Tongue (tissue), 2 donors: Measurements from ENCODE around the gene IFIT3. TPM values are rescaled to one million over a fixed set of nuclear protein-coding genes. Genes with fewer than 3 reads are reported as not detected.
A peak's percentile ranks its signal among the peaks of the same experiment; 100 is the strongest.
"Not testable (repeated sequence)": the region's sequence is repeated elsewhere in the genome, so short reads cannot be mapped to it uniquely, and the experiment has no call there.

Source experiments
- DNase-seq: peaks from one replicate; pipeline ENCODE4 v3.0.0-alpha.2; 2015
- total RNA-seq: library from RNA; depleted of rRNA; stranded (reverse); fragments of >200 nt; gene quantifications from one replicate; pipeline ENCODE4 v1.2.3, GENCODE V29; 2014

The IFIT3 gene, protein sequence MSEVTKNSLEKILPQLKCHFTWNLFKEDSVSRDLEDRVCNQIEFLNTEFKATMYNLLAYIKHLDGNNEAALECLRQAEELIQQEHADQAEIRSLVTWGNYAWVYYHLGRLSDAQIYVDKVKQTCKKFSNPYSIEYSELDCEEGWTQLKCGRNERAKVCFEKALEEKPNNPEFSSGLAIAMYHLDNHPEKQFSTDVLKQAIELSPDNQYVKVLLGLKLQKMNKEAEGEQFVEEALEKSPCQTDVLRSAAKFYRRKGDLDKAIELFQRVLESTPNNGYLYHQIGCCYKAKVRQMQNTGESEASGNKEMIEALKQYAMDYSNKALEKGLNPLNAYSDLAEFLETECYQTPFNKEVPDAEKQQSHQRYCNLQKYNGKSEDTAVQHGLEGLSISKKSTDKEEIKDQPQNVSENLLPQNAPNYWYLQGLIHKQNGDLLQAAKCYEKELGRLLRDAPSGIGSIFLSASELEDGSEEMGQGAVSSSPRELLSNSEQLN
- total RNA-seq, result 11.0 TPM

DNA sequence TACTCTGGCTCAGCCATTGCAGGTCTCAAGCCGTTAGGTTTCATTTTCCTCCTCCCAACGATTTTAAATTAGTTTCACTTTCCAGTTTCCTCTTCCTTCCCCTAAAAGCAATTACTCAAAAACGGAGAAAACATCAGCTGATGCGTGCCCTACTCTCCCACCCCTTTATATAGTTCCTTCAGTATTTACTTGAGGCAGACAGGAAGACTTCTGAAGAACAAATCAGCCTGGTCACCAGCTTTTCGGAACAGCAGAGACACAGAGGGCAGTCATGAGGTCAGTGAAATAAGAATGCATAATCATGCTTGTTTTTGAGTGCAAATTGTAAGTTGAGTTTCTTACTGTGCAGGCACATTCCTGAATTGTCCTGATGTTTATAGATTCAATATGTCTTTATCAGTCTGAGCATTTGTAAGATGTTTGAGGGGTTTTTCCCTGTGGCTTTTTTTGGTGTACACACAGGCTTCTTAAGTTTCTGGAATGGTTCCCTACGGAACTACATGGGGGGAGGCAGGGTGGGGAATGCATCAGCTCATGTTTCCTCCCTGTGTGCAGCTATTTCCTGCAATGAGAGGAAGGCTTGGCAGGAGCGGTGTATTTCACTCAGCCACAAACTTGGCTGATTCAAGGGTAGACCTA lies at the start of gene IFIT3:
Gene IFIT3 (plus strand): TSS at position 195 of the 639 bp plus-strand sequence. CDS start 77 bp downstream, at position 272.
- DNase-seq, result peak; percentile 95

DNA sequence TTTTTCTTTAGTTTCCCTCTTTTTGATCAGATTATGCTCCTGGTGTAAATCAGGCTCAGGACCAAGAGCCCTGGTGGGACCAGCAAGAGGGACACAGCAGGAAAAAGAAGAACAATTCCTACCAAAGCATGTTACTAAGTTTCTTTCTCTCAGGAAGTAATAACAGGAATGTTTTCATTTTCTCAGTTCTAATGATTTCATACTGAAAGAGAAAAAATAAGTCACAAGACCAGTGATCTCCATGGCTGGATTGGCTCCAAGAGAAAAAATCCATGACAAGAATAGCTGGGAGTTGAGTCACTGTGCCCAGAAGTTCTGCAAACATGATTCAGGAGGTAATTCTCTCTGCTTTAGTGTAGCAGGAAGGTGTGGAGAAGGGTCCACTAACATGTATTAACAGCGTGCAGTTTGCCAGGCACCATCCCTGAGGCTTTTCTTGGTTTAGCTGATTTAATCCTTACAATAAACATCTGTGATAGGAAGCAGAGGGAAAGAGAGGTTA lies 49.7 kb upstream of the IFIT3 start:
- peak; percentile 90 for DNase-seq

DNA sequence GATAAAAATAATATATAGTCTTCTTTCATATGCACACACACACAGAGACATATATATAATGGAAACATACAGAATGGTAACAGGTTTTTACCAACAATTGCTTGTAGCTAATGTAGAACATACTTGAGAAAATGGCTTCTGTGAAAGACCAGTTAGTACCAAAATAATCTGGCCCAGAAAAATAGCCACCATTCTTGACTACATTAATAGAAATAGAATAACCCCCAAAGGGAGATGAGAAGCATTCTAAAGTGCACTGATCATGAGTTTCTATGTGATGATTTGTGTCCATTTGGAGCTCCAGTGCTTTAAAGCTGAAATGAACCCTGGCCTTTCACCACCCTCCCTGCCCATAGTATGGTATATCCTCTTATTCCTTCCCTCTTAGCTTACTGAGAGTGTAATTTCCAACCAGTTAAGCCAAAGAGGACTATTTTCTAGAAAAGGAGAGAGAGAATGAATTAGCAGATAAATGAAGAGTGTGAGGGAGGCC lies 48.9 kb upstream of the IFIT3 start:
- DNase-seq, result no peak

DNA sequence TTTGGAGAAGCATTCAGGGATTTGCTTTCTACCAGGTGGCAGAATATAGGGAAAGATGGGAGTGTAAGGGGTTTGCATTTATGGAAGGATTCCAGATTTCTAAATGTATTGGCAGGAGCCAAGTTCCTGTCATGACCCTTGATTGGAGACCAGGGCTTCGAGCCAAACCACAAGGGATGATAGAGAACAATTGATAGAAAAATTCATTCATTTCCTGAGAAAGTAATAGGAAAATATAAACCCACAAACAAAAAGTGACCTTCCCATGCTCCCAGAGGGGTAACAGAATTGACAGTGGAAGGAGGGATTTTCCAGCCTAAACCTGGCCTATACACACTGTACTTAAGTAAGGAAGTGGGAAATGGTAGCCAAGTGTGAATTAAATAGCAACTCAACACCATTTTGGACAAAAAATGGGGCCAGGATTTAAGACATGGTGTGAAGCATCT lies 48.4 kb upstream of the IFIT3 start:
- DNase-seq, result peak; percentile 50

DNA sequence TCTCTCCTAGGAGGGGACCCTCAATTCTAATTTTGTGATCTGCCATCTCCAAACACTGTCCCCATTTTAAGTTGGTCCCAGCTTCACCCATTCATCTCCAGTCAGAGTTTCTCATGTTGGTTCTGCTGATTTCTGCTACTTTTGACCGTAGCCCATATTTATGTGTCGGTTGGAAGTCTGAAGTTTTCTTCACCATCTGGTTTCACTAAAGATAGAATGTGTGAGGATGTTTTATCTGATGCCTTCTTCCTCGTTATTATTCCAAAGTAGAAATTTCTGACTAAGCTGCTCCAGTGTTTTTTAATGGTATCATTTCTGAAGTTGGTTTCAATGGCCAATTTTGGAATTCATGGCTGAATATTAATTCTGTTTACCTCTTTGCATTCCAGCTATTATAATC lies 47.3 kb upstream of the IFIT3 start:
- DNase-seq, result no peak

DNA sequence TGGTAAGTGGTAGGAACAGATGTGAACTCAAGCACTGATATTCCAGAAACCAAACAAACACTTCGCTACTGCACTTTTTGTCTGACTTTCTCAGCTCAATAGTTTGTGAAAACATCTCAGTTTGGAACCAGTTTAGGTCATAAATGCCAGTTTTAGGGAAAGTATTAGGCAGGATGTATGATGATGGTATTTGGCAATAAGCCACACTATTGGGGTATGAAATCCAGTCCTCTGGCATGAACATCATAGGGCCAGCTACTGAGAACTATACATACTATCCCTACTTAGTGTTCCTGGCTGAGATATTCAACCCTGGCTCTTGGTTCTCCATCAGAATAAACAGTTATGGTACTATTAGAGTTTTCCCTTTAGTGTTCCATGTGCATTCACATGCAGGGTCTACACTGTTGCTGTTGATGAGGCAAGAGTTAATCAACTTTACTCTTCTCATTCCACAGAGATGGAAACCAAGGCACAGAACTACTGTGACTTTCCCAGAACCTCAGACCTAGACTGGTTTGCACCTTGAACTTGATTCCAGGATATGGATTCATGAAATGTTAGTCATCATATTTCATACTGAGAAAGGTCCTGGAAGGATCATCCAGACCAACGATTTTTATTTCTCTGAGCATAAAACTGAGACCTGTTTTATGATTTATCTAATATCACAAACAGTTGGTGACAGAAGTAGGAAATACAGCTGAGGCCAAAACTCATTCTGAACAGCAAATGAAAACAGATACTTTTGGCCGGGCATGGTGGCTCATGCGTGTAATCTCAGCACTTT lies 46.0 kb upstream of the IFIT3 start:
- no peak for DNase-seq

DNA sequence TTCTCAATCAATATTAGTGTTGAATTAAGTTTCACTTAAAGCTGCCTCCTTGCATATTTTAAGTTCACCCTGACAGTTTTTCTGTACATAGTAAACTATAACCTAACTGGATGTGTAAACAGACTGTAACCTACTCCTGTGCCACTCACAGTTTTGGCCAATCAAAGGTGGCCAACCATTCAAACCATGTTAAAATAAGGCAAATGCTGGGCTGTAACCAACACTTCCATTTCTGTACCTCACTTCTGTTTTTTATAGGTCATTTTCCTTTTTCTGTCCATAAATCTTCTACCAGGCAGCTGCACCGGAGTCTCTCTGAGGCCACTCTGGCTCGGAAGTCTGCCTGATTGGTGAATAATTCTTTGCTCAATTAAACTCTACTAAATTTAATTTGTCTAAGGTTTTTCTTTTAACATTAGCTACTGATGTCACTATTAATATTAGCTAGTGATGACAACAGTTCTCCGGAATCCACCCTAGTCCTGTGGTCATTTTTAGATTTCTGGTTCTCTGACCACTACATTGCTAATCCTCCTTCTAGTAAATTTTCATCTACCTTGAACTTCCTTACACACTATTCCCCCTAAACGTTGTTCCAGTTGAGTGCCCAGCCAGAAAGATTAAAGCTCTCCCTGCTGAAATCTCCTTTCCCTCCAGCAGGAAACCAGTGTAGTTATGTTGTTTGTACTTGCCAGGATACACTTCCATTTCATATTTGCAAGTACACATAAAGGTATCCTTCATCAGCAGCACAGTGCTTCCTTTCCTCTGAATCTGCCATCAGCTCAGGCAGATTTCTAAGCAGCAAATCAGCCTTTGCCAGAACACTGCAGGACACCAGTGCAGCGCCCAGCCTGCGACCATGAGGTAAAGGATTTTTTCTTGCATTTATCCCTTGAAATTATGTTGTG lies 44.5 kb upstream of the IFIT3 start:
- no peak for DNase-seq

DNA sequence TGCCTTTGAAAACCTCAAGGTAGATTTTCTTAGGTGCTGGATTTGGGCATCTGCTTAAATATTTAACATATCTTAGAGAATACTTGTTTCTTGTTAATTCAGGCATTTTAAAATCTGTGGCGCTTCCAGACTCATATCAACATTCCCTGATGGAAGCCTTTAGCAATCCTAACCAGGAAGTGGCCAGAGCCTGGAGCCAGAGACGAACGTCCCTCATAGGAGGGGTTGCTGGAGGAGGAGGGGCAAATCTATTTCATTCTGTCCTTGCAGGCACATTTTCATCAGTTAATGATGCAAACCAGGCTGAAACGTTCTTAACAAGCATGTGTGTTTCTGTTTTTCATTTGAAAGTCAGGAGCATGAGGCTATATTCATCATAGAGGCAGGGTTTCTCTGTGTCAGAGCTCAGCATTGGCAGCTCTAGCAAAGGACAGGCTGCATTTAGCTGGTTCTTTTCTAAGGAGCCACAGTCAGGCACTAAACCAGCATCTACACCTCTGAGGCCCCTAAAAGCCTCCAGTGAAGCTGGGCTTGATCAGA lies 43.8 kb upstream of the IFIT3 start:
- peak; percentile 74 for DNase-seq

DNA sequence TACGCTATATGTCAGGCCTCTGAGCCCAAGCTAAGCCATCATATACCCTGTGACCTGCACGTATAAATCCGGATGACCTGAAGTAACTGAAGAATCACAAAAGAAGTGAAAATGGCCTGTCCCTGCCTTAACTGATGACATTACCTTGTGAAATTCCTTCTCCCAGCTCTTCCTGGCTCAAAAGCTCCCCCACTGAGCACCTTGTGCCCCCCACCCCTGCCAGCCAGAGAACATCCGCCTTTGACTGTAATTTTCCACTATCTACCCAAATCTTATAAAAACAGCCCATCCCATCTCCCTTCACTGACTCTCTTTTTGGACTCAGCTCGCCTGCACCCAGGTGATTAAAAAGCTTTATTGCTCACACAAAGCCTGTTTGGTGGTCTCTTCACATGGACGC lies 43.1 kb upstream of the IFIT3 start:
- DNase-seq, result not testable (repeated sequence)

DNA sequence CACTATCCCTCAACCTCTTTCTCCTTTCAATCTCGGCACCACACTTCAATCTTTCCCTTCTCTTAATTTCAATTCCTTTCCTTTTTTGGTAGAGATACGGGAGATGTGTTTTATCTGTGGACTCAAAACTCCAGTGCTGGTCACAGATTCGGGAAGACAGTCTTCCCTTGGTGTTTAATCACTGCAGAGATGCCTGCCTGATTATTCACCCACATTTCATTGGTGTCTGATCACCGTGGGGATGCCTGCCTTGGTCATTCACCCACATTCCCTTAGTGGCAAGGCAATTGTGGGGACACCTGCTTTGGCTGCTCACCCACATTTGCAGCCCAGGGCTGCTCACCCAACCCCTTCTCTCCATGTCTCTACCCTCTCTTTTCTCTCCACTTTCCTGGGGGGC lies 42.5 kb upstream of the IFIT3 start:
- not testable (repeated sequence) for DNase-seq

DNA sequence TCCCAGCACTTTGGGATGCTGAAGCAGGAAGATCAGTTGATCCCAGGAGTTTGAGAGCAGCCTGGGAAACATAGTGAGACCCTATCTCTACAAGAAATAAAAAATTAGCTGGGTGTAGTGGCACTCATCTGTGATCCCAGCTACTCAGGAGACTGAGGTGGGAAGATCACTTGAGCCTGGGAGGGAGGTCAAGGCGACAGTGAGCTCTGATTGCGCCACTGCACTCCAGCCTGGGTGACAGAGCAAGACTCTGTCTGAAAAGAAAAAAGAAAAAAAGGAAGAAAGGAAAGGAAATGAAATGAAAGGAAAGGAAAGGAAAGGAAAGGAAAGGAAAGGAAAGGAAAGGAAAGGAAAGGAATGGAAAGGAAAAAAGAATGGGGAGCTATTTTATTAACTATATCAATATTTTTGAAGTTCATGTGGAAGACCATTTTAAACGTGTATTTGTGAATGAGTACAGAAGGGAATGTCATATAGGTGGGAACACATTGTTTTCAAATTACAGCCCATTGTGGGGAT lies 33.0 kb upstream of the IFIT3 start:
- DNase-seq, result no peak

DNA sequence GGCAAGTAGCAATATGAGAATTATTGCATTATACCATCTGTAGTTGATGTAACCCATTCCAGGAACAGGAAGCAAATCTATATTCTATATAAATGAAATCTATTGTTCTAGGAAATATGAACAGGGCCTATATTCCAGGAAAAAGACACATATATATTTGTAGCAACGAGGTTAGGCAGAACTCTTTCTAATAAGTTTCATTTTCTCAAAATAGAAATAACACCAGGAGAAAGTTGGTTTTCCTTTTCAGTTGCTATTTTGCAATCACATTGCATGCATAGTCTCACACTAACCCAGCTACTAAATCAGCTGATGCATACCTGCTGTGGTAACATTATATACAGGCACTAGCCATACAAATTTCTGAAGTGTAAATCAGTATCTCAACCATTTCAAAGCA lies 32.2 kb upstream of the IFIT3 start:
- DNase-seq, result no peak

DNA sequence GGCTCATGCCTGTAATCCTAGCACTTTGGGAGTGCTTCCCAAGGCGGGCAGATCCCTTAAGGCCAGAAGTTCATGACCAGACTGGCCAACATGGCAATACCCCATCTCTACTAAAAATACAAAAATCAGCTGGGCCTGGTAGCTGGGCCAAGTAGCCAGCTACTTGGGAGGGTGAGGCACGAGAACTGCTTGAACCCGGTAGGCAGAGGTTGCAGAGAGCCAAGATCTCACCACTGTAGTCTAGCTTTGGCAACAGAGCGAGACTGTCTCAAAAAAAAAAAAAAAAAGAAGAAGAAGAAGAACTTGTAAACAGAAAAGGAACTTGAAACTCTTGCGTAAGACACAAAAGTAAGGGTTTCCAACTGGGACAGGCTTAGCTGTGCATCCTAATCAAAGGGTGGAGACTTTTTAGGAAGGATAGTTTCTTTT lies 31.6 kb upstream of the IFIT3 start:
- no peak for DNase-seq

DNA sequence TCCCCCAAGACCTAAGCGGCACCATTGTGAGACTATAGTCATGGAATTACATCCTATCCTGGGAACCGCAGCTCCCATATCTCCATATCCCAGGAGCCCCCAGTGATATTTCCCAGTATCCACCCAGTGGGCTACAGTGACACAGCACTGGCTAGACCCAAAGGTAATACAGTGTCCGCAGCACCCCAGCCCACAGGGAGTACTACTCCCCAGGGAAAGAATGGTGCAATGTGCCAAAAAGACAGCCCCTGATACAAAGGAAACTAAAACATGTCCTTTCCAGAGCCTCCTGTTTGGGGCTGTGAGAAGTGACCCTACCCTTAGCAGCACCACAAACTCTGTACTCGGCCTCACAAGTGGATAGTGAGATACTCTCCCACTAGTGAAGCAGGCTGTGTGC lies 30.4 kb upstream of the IFIT3 start:
- DNase-seq, result no peak

DNA sequence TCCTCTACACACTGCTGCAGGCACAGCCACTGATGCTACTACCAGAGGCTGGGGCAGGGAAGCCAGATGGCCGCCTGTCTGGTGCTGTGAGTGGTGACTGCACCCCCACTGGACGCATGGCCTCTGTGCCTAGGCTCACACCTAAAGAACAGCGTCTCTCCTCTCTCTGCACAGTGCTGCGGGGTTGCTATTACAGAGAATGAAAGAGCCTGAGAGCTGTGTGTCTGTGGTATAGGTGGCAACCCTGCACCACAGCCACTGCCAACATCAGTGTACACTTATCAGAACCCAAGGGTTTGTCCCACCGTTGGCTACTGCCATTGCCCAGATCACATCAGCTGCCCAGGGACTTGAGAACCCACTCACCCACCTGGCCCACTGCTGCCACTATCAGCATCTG lies 30.0 kb upstream of the IFIT3 start:
- DNase-seq, result no peak

DNA sequence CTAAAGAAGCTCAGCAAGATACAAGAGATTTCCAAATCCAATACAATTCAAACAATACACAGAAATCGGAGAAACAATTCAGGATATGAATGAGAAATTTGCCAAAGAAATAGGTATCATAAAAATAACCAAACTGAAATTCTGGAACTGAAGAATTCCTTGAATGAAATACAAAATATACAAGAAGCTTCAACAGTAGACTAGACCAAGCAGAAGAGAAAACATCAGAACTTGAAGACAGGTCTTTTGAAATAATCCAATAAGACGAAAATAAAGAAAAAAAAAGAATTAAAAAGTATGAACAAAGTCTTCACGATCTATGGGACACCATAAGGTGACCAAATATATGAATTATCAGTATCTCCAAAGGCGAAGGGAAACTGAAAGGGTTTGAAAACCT lies 28.8 kb upstream of the IFIT3 start:
- no peak for DNase-seq

DNA sequence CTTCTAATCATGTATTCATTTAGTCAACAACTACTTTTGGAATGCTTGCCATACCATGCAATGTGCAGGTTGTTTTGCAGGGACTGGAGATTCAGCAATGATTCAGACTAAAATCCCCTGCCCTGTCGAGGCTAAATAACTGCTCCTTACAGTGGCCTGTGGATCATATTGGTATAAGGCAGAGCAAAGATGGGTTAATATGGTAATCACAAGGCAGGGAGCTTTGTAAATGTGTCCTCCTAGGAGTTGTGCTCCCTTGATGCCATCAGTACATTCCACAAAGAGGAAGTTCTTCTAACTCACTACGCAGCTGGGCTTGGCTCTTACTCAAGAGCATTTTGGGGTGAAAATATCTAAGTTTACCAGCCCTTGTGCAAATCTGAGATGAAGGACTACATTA lies 26.6 kb upstream of the IFIT3 start:
- peak; percentile 54 for DNase-seq

DNA sequence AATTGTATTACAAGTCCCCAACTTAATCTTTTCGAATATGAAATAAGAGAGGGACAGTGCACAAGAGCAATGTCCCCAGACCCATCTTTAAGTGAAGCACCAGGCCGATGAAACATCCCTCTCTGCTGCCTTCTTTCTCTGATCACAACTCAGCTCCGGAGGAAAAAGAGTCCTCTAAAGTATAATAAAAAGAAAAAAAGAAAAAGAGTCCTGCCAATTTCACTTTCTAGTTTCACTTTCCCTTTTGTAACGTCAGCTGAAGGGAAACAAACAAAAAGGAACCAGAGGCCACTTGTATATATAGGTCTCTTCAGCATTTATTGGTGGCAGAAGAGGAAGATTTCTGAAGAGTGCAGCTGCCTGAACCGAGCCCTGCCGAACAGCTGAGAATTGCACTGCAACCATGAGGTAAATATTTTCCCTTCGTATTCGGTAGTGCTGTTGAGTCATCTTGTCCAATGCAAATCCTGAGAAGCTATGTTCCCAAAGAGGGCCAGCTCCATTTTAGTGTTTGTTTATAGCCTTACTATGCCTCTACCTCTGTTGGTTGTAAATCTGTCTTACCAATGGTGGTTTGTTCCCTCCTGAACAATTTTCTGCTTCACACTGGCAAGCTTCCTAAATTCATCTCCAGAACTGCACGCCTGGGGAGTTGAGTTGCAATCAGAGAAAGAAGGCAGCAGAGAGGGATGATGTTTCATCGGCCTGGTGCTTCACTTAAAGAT lies 25.9 kb upstream of the IFIT3 start, which contains the start of gene IFIT2:
Gene IFIT2 (plus strand): TSS at position 326 of the 725 bp plus-strand sequence. CDS start 78 bp downstream, at position 404.
- DNase-seq, result peak; percentile 94

DNA sequence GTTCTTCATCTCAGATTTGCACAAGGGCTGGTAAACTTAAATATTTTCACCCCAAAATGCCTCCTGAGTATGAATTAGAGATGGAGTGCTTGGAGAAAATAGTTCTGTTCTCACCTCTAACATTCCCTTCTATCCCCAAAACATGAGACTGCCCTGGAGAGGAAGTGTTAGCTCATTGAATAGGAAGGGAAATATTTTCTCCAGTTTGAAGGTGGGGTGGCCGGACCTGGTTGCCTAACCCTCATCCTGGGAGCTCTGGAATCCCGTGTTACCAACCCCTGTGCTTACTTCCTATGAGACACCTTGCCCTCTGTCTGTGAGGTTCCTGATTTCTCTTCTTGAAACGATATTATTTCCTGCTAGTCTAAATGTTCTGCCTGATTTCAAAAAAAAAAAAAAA lies 25.2 kb upstream of the IFIT3 start:
- DNase-seq, result peak; percentile 22

DNA sequence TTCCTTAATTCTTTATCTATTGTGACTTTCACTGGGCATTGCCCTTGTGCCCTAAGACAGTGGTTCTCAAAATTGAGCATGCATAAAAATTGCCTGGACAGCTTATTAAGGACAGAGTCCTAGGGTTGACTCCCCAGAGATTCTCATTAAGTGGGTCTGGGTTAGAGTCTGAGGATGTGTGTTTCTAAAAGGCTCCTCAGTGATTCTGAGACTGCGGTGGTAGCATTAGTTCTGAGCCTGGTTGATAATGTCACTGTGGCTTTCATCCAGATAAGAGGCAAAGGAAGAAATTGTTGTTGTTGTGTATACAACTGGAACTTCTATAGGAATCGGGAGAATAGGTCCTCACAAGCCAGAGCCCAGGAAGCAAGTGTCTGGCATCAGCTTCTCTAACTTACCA lies 24.6 kb upstream of the IFIT3 start:
- no peak for DNase-seq
